HEK293 (cell line): Measurements from ENCODE around the gene IL1A.

Experiments
- CTCF ChIA-PET: fragments of 350-600 bp; formaldehyde crosslinking; extraction: SDS; loops from one replicate; lab custom pipeline; 2021; ENCODE audit warnings: antibody characterized with exemption; lab: Yijun Ruan, JAX
- POLR2A ChIA-PET: fragments of 300-600 bp; formaldehyde crosslinking; extraction: SDS; loops from one replicate; lab custom pipeline; 2020; ENCODE audit warnings: antibody characterized with exemption, inconsistent platforms; lab: Yijun Ruan, JAX
- H3K27ac ChIP-seq: fragments of 200-500 bp; sonication (Bioruptor generic); 2 replicates; pipeline ENCODE4 v1.5.1; 2014; ENCODE audit warnings: low read depth, low read length, control low read depth, inconsistent platforms; ENCODE audit errors: extremely low read depth
- H3K36me3 ChIP-seq, 2 experiments: fragments of 200-500 bp in 1 of 2; sonication (Bioruptor generic) in 1 of 2; 1 replicate in 1 of 2; 2 replicates in 1 of 2; pipeline ENCODE4 v1.5.1; 2014 to 2017; ENCODE audit warnings: inconsistent platforms in 2 of 2, low read length in 2 of 2; ENCODE audit not compliant: control insufficient read depth in 2 of 2, insufficient read depth in 1 of 2
- H3K4me1 ChIP-seq: fragments of 200-500 bp; sonication (Bioruptor generic); 2 replicates; pipeline ENCODE4 v1.5.1; 2014; ENCODE audit warnings: mild to moderate bottlenecking, low read length, inconsistent platforms; ENCODE audit not compliant: control insufficient read depth, insufficient read depth
- H3K4me3 ChIP-seq: 2 replicates; pipeline ENCODE4 v1.5.1; 2011; ENCODE audit warnings: low read depth, mild to moderate bottlenecking, control low read depth, low read length, moderate library complexity
- H3K9me3 ChIP-seq: fragments of 200-500 bp; sonication (Bioruptor generic); 2 replicates; pipeline ENCODE4 v1.5.1; 2014; ENCODE audit warnings: low read depth, low read length, inconsistent platforms; ENCODE audit not compliant: control insufficient read depth, insufficient read depth
- ELK4 ChIP-seq: IDR thresholded peaks from 2 replicates; pipeline ENCODE4 v1.6.1; 2011; ENCODE audit warnings: mild to moderate bottlenecking, low read depth, low read length, borderline replicate concordance
- GLI4 ChIP-seq: fragments of 450-650 bp; formaldehyde crosslinking; IDR thresholded peaks from 2 replicates; pipeline ENCODE4 v1.5.1; 2016; ENCODE audit warnings: missing biosample characterization, missing genetic modification characterization
- OSR2 ChIP-seq: fragments of 450-650 bp; formaldehyde crosslinking; IDR thresholded peaks from 2 replicates; pipeline ENCODE4 v1.5.1; 2016; ENCODE audit warnings: missing biosample characterization, missing genetic modification characterization
- SALL2 ChIP-seq: fragments of 450-650 bp; formaldehyde crosslinking; IDR thresholded peaks from 2 replicates; pipeline ENCODE4 v1.5.0; 2017; ENCODE audit warnings: missing biosample characterization, mild to moderate bottlenecking, missing genetic modification characterization, borderline replicate concordance
- SCRT1 ChIP-seq: fragments of 450-650 bp; formaldehyde crosslinking; IDR thresholded peaks from 2 replicates; pipeline ENCODE4 v1.5.1; 2016; ENCODE audit warnings: missing biosample characterization, missing genetic modification characterization, borderline replicate concordance
- SCRT2 ChIP-seq: fragments of 450-650 bp; formaldehyde crosslinking; IDR thresholded peaks from 2 replicates; pipeline ENCODE4 v1.5.1; 2016; ENCODE audit warnings: missing biosample characterization, missing genetic modification characterization
- ZNF140 ChIP-seq: fragments of 450-650 bp; formaldehyde crosslinking; IDR thresholded peaks from 2 replicates; pipeline ENCODE4 v1.5.1; 2016; ENCODE audit warnings: missing biosample characterization, missing genetic modification characterization
- ZNF146 ChIP-seq: fragments of 450-650 bp; formaldehyde crosslinking; IDR thresholded peaks from 2 replicates; pipeline ENCODE4 v1.5.1; 2016; ENCODE audit warnings: missing biosample characterization, missing genetic modification characterization
- ZNF202 ChIP-seq: fragments of 450-650 bp; formaldehyde crosslinking; IDR thresholded peaks from 2 replicates; pipeline ENCODE4 v1.5.1; 2016; ENCODE audit warnings: missing biosample characterization, missing genetic modification characterization, borderline replicate concordance
- ZNF211 ChIP-seq: fragments of 450-650 bp; formaldehyde crosslinking; IDR thresholded peaks from 2 replicates; pipeline ENCODE4 v1.5.1; 2016; ENCODE audit warnings: low read depth, missing biosample characterization, missing genetic modification characterization
- ZNF214 ChIP-seq: fragments of 450-650 bp; formaldehyde crosslinking; IDR thresholded peaks from 2 replicates; pipeline ENCODE4 v1.5.1; 2017; ENCODE audit warnings: missing biosample characterization, mild to moderate bottlenecking, missing genetic modification characterization, borderline replicate concordance
- ZNF354C ChIP-seq: fragments of 450-650 bp; formaldehyde crosslinking; IDR thresholded peaks from 2 replicates; pipeline ENCODE4 v1.5.1; 2016; ENCODE audit warnings: missing biosample characterization, missing genetic modification characterization, low read depth, borderline replicate concordance
- ZNF398 ChIP-seq: fragments of 450-650 bp; formaldehyde crosslinking; IDR thresholded peaks from 2 replicates; pipeline ENCODE4 v1.5.1; 2017; ENCODE audit warnings: missing biosample characterization, missing genetic modification characterization
- ZNF548 ChIP-seq: fragments of 450-650 bp; formaldehyde crosslinking; IDR thresholded peaks from 2 replicates; pipeline ENCODE4 v1.5.1; 2016; ENCODE audit warnings: missing biosample characterization, missing genetic modification characterization
- ZNF623 ChIP-seq: fragments of 450-650 bp; formaldehyde crosslinking; IDR thresholded peaks from 2 replicates; pipeline ENCODE4 v1.5.1; 2016; ENCODE audit warnings: missing biosample characterization, missing genetic modification characterization
- ZNF624 ChIP-seq: fragments of 450-650 bp; formaldehyde crosslinking; IDR thresholded peaks from 2 replicates; pipeline ENCODE4 v1.5.1; 2017; ENCODE audit warnings: missing biosample characterization, missing genetic modification characterization
- ZXDB ChIP-seq: fragments of 450-650 bp; formaldehyde crosslinking; IDR thresholded peaks from 2 replicates; pipeline ENCODE4 v1.5.1; 2016; ENCODE audit warnings: missing biosample characterization, missing genetic modification characterization
- TF ChIP-seq, protein P1 (sequence below): fragments of 450-650 bp; formaldehyde crosslinking; IDR thresholded peaks from 2 replicates; pipeline ENCODE4 v1.5.1; 2016; ENCODE audit warnings: missing biosample characterization, missing genetic modification characterization

IL1A gene

GRCh38 chr2:112800881-112801583 is 16.7 kb upstream of the IL1A start (continued):
- TF ChIP-seq GLI4 (tag by site-specific recombination) (no peak), ZNF140 (no peak), ZNF146 (tag by site-specific recombination) (no peak)

- Histone ChIP-seq H3K4me3 (no peak overlapping the region), H3K4me1 (no peaks in the 10 kb centered on the region), H3K27ac (no peak overlapping the region), H3K9me3 (no peaks in the 10 kb centered on the region), H3K36me3 (no peaks in the 10 kb centered on the region)
- TF ChIP-seq SALL2 (tag by site-specific recombination) (no peak), OSR2 (no peak), ZNF214 (tag by site-specific recombination) (no peak)
- ChIA-PET CTCF (no interaction called here), POLR2A (no interaction called here)
Observed at GRCh38 chr2:112798979-112799975, 15.0 kb upstream of the IL1A start.

DNA sequence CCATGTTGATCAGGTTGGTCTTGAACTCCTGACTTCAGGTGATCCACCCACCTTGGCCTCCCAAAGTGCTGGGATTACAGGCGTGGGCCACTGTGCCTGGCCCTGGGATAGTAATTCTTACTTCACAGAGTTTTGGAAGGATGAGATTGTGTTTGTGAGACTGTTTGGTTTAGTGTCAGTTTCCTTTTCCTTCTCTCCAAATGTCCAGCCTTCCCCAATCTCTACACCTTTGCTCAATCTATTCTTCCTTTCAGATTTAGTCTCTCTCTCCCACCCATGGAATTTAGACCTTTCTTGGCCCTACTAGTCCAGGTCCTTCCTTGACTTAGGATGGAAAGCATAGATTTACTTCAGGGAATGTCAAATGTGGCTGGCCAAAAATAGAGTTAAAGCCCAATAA is 12.2 kb upstream of the IL1A start:
- POLR2A ChIA-PET: no interaction called here

GRCh38 chr2:112795774-112796173 is 11.5 kb upstream of the IL1A start:
- H3K27ac ChIP-seq: no peak overlapping the region
- CTCF ChIA-PET: no interaction called here
- no peaks in the 10 kb centered on the region for H3K4me1 ChIP-seq
- no peak for TF ChIP-seq ZXDB (tag by site-specific recombination)
- no peak for TF ChIP-seq ELK4
- TF ChIP-seq ZNF146 (tag by site-specific recombination): no peak
- TF ChIP-seq, all 188 proteins: peak for 0
- POLR2A ChIA-PET: no interaction called here
- H3K4me3 ChIP-seq: no peak overlapping the region
- no peaks in the 10 kb centered on the region for H3K9me3 ChIP-seq
- H3K36me3 ChIP-seq: no peaks in the 10 kb centered on the region

More for the DNA sequence above, 12.2 kb upstream of the IL1A start:
- TF ChIP-seq ZNF202 (tag by site-specific recombination): no peak
- TF ChIP-seq ZNF548 (tag by site-specific recombination): no peak
- TF ChIP-seq, all 188 proteins: peak for 0
- Histone ChIP-seq H3K27ac (no peak overlapping the region), H3K4me3 (no peak overlapping the region), H3K9me3 (no peaks in the 10 kb centered on the region), H3K36me3 (no peaks in the 10 kb centered on the region), H3K4me1 (no peaks in the 10 kb centered on the region)
- CTCF ChIA-PET: no interaction called here

GRCh38 chr2:112794841-112795240 is 10.5 kb upstream of the IL1A start:
- TF ChIP-seq ZNF211 (tag by site-specific recombination) (no peak), ZNF140 (no peak), ZNF624 (no peak), ZNF623 (tag by site-specific recombination) (no peak), SCRT1 (no peak), SCRT2 (tag by site-specific recombination) (no peak), ZNF354C (tag by site-specific recombination) (no peak), ZNF398 (no peak)
- TF ChIP-seq, protein P1, sequence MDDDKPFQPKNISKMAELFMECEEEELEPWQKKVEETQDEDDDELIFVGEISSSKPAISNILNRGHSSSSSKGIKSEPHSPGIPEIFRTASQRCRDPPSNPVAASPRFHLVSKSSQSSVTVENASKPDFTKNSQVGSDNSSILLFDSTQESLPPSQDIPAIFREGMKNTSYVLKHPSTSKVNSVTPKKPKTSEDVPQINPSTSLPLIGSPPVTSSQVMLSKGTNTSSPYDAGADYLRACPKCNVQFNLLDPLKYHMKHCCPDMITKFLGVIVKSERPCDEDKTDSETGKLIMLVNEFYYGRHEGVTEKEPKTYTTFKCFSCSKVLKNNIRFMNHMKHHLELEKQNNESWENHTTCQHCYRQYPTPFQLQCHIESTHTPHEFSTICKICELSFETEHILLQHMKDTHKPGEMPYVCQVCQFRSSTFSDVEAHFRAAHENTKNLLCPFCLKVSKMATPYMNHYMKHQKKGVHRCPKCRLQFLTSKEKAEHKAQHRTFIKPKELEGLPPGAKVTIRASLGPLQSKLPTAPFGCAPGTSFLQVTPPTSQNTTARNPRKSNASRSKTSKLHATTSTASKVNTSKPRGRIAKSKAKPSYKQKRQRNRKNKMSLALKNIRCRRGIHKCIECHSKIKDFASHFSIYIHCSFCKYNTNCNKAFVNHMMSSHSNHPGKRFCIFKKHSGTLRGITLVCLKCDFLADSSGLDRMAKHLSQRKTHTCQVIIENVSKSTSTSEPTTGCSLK (tag by site-specific recombination): no peak
- Histone ChIP-seq H3K4me3 (no peak overlapping the region), H3K9me3 (no peaks in the 10 kb centered on the region), H3K4me1 (no peaks in the 10 kb centered on the region), H3K27ac (no peak overlapping the region), H3K36me3 (no peaks in the 10 kb centered on the region)
- ChIA-PET POLR2A (no interaction called here), CTCF (no interaction called here)
